ENCODE measurements around the gene KLHL40.

KLHL40 gene

GRCh38 chr3:42685363-42685881 lies at the start of gene KLHL40:
Gene KLHL40, plus strand, starts transcription at chr3:42685537. Its CDS starts 82 bp downstream, at chr3:42685619.
- H3K4me3 ChIP-seq (ENCODE audit: low read length) = no peak within 1 kb of the TSS
- no peak for TF ChIP-seq CTCF (conservative IDR thresholded peaks at IDR 0.05; ENCODE audit: low read depth, low read length)
- DNase-seq (ENCODE audit: low read depth) = no peak

- H3K4me3 ChIP-seq (ENCODE audit: low read length) = no peak overlapping the region
- no peak for DNase-seq (ENCODE audit: low read depth)
These were observed 48.3 kb upstream of the KLHL40 start for GRCh38 chr3:42637001-42637400.

GRCh38 chr3:42638339-42638842 lies 46.9 kb upstream of the KLHL40 start:
- no peak overlapping the region for H3K4me3 ChIP-seq (ENCODE audit: low read length)
- no peak for TF ChIP-seq CTCF (conservative IDR thresholded peaks at IDR 0.05; ENCODE audit: low read depth, low read length)
- DNase-seq (ENCODE audit: low read depth) = no peak

More at GRCh38 chr3:42637001-42637400, 48.3 kb upstream of the KLHL40 start:
- TF ChIP-seq CTCF (conservative IDR thresholded peaks at IDR 0.05; ENCODE audit: low read depth, low read length) = no peak

GRCh38 chr3:42639192-42639591 lies 46.1 kb upstream of the KLHL40 start:
- no peak overlapping the region for H3K4me3 ChIP-seq (ENCODE audit: low read length)
- no peak for TF ChIP-seq CTCF (conservative IDR thresholded peaks at IDR 0.05; ENCODE audit: low read depth, low read length)
- DNase-seq (ENCODE audit: low read depth) = no peak

GRCh38 chr3:42640129-42640528 lies 45.2 kb upstream of the KLHL40 start:
- DNase-seq (ENCODE audit: low read depth) = no peak

GRCh38 chr3:42640771-42641370 lies 44.5 kb upstream of the KLHL40 start:
- DNase-seq (ENCODE audit: low read depth) = no peak
- no peak overlapping the region for H3K4me3 ChIP-seq (ENCODE audit: low read length)
- TF ChIP-seq CTCF (conservative IDR thresholded peaks at IDR 0.05; ENCODE audit: low read depth, low read length) = no peak

More at GRCh38 chr3:42640129-42640528, 45.2 kb upstream of the KLHL40 start:
- H3K4me3 ChIP-seq (ENCODE audit: low read length) = no peak overlapping the region
- TF ChIP-seq CTCF (conservative IDR thresholded peaks at IDR 0.05; ENCODE audit: low read depth, low read length) = no peak
